Endothelial cell of umbilical vein (primary cell): Measurements from ENCODE around the gene LPAR1. TPM values are rescaled to one million over a fixed set of nuclear protein-coding genes. Genes with fewer than 3 reads are reported as not detected.

Experiments
- BruUV-seq: library from RNA; stranded (reverse); fragments of 400-500 nt; replicated peaks from 2 replicates; lab custom pipeline; 2021; lab: Mats Ljungman, UMichigan
- CTCF ChIA-PET: fragments of 300-600, 350-600 bp; sonication (Branson Sonifier 250); formaldehyde crosslinking; loops from one replicate; lab custom pipeline; 2021; ENCODE audit warnings: antibody characterized with exemption, inconsistent platforms; lab: Charles Lee
- POLR2A ChIA-PET: fragments of 300-600, 350-600 bp; sonication (Branson Sonifier 250); formaldehyde crosslinking; loops from one replicate; lab custom pipeline; 2021; ENCODE audit warnings: antibody characterized with exemption, inconsistent platforms; lab: Charles Lee
- DNase-seq: peaks from one replicate; pipeline ENCODE4 v3.0.0-alpha.2; 2011; ENCODE audit warnings: low read depth, low spot score
- FAIRE-seq: peaks from 2 replicates; lab custom pipeline; 2011; peaks lifted over from hg19 to GRCh38; lab: Jason Lieb, UNC
- H2AFZ ChIP-seq: 2 replicates; pipeline ENCODE4 v1.6.0; 2012; ENCODE audit warnings: low read depth, low read length, control low read depth, inconsistent platforms
- H3K27ac ChIP-seq: 2 replicates; pipeline ENCODE4 v1.5.1; 2011; ENCODE audit warnings: low read depth, mild to moderate bottlenecking, control low read depth, low read length, moderate library complexity; ENCODE audit not compliant: insufficient read depth
- H3K27me3 ChIP-seq, 2 experiments: 2 replicates each; pipeline versions ENCODE4 v1.6.0 to v1.6.1; 2011; ENCODE audit warnings: low read length in 2 of 2, mixed read lengths in 1 of 2; ENCODE audit not compliant: control insufficient read depth in 2 of 2, insufficient read depth in 2 of 2
- H3K36me3 ChIP-seq, 2 experiments: 2 replicates in 1 of 2; 3 replicates in 1 of 2; pipeline ENCODE4 v1.5.1; 2011; ENCODE audit warnings: low read length in 2 of 2, mild to moderate bottlenecking in 1 of 2, moderate library complexity in 1 of 2; ENCODE audit not compliant: control insufficient read depth in 2 of 2, insufficient read depth in 2 of 2; ENCODE audit errors: extremely low read depth in 1 of 2
- H3K4me1 ChIP-seq: 3 replicates; pipeline ENCODE4 v1.5.1; 2011; ENCODE audit warnings: mild to moderate bottlenecking, low read length; ENCODE audit not compliant: control insufficient read depth, insufficient read depth; ENCODE audit errors: extremely low read depth
- H3K4me2 ChIP-seq: 2 replicates; pipeline ENCODE4 v1.6.1; 2011; ENCODE audit warnings: low read length, control low read depth, mixed read lengths; ENCODE audit not compliant: insufficient read depth
- H3K4me3 ChIP-seq, 3 experiments: fragments of 200-600 bp in 1 of 3; sonication (generic), shearing (Covaris generic) in 1 of 3; replicated peaks in 1 of 3; 2 replicates each; pipeline ENCODE4 v1.5.1; 2011 to 2016; ENCODE audit warnings: control low read depth in 3 of 3, low read length in 3 of 3, mild to moderate bottlenecking in 2 of 3, inconsistent platforms in 1 of 3, low read depth in 1 of 3, moderate library complexity in 1 of 3; ENCODE audit not compliant: insufficient read depth in 1 of 3
- H3K79me2 ChIP-seq: 2 replicates; pipeline ENCODE4 v1.6.0; 2012; ENCODE audit warnings: low read length, inconsistent platforms; ENCODE audit not compliant: control insufficient read depth, insufficient read depth
- H3K9ac ChIP-seq: replicated peaks from 2 replicates; pipeline ENCODE3; 2011; ENCODE audit warnings: low read length, control low read depth; ENCODE audit not compliant: insufficient read depth; ENCODE audit errors: extremely low read depth
- H3K9me1 ChIP-seq: replicated peaks from 3 replicates; pipeline ENCODE4 v1.6.0; 2011; ENCODE audit warnings: mild to moderate bottlenecking, low read length; ENCODE audit not compliant: control insufficient read depth, insufficient read depth; ENCODE audit errors: extremely low read depth
- H3K9me3 ChIP-seq: replicated peaks from 2 replicates; pipeline ENCODE4 v1.5.1; 2012; ENCODE audit warnings: low read length, inconsistent platforms; ENCODE audit not compliant: control insufficient read depth, insufficient read depth
- H4K20me1 ChIP-seq: replicated peaks from 2 replicates; pipeline ENCODE3; 2011; ENCODE audit warnings: mild to moderate bottlenecking, low read length; ENCODE audit not compliant: control insufficient read depth, insufficient read depth; ENCODE audit errors: extremely low read depth
- CTCF ChIP-seq, 2 donors: IDR thresholded peaks; 1 replicate in 1 of 2; 2 replicates in 1 of 2; pipeline ENCODE4 v1.5.1; 2011; ENCODE audit warnings: low read length in 2 of 2, mild to moderate bottlenecking in 2 of 2, moderate library complexity in 2 of 2, control low read depth in 1 of 2, inconsistent platforms in 1 of 2, low read depth in 1 of 2; ENCODE audit not compliant: insufficient read depth in 1 of 2; ENCODE audit errors: extremely low read depth in 1 of 2
- EZH2 ChIP-seq: IDR thresholded peaks from 2 replicates; pipeline ENCODE4 v1.6.1; 2012; ENCODE audit warnings: borderline replicate concordance, low read depth, mild to moderate bottlenecking, moderate library complexity, low read length, inconsistent platforms; ENCODE audit not compliant: severe bottlenecking
- FOS ChIP-seq: IDR thresholded peaks from 2 replicates; pipeline ENCODE4 v1.6.1; 2011; ENCODE audit warnings: mild to moderate bottlenecking, low read length, moderate library complexity, borderline replicate concordance; ENCODE audit not compliant: insufficient read depth
- GATA2 ChIP-seq: IDR thresholded peaks from 2 replicates; pipeline ENCODE4 v1.7.0; 2011; ENCODE audit warnings: low read depth, mild to moderate bottlenecking, moderate library complexity, mixed read lengths, low read length; ENCODE audit not compliant: insufficient read length, insufficient read depth
- MAX ChIP-seq: IDR thresholded peaks from 2 replicates; pipeline ENCODE4 v1.6.1; 2011; ENCODE audit not compliant: insufficient read depth, insufficient read length
- MYC ChIP-seq: IDR thresholded peaks from one replicate; pipeline ENCODE4 v1.6.1; 2011; ENCODE audit warnings: mild to moderate bottlenecking, low read depth, low read length
- POLR2A ChIP-seq: IDR thresholded peaks from 2 replicates; pipeline ENCODE4 v1.6.1; 2012; ENCODE audit warnings: low read depth, mild to moderate bottlenecking, control low read depth, low read length
- POLR2AphosphoS5 ChIP-seq: IDR thresholded peaks from 2 replicates; pipeline ENCODE4 v1.6.1; 2012; ENCODE audit warnings: low read depth, mild to moderate bottlenecking, control low read depth, low read length, moderate library complexity; ENCODE audit not compliant: insufficient read depth
- dilution Hi-C: fragments of 300-500 bp; cut with MboI; formaldehyde crosslinking; loops from one replicate; pipeline ENCODE4 v1.15.0; 2019; ENCODE audit warnings: low sequenced_read_pairs; ENCODE audit not compliant: extremely low pct_ligation_motif_present
- intact Hi-C: fragments of 100-400 bp; cut with micrococcal nuclease; formaldehyde crosslinking; loops from one replicate; pipeline ENCODE4 v1.10.0; 2022
- polyA plus RNA-seq, 4 experiments: library from polyadenylated mRNA; depleted of rRNA in 3 of 4; stranded (reverse) in 3 of 4; unstranded in 1 of 4; fragments of >200 nt; gene quantifications; 2 replicates each; pipeline versions ENCODE4 v1.2.1 to v1.2.3, GENCODE V29; 2011 to 2012; ENCODE audit warnings: missing spikeins in 1 of 4
- total RNA-seq: library from RNA; stranded (reverse); gene quantifications from 2 replicates; pipeline ENCODE4 v1.2.3, GENCODE V29; 2021

LPAR1 gene
- total and polyA plus RNA-seq, 2 donors (not counting 3 experiments of a cell fraction or from before 2014, with no cell fraction given): 0.88 to 3.0 TPM

- dilution Hi-C loops (no loop called here), intact Hi-C loops (loop anchor here (10.0 kb wide), 1 partner anchor 462 kb away; no protein-coding TSS in a partner anchor)
- Histone ChIP-seq H3K9me1 (no peaks in the 10 kb centered on the region), H3K4me2 (no peak overlapping the region), H3K36me3 (no peaks in the 10 kb centered on the region), H3K9ac (no peak overlapping the region), H3K9me3 (no peaks in the 10 kb centered on the region), H3K27ac (no peak overlapping the region), H3K27me3 (no peaks in the 10 kb centered on the region), H3K4me1 (no peaks in the 10 kb centered on the region), H2AFZ (no peak overlapping the region), H3K4me3 (no peak overlapping the region), H4K20me1 (no peaks in the 10 kb centered on the region), H3K79me2 (no peaks in the 10 kb centered on the region)
- DNase-seq (no peak), FAIRE-seq (no peak)
- no TSS peak for BruUV-seq
- ChIA-PET CTCF (no interaction called here), POLR2A (no interaction called here)
- no peak for TF ChIP-seq MAX
- no peak for TF ChIP-seq CTCF (IDR thresholded peaks at IDR 0.05; ENCODE audit: extremely low read depth in 1 of 2, insufficient read depth in 1 of 2, low read depth in 1 of 2, low read length in 2 of 2)
- TF ChIP-seq POLR2AphosphoS5: no peak
- no peak for TF ChIP-seq EZH2
- TF ChIP-seq GATA2: no peak
- TF ChIP-seq MYC: no peak
- TF ChIP-seq POLR2A: no peak
- TF ChIP-seq FOS: no peak
Observed at GRCh38 chr9:110832926-110833325, 205.3 kb downstream of the LPAR1 start.
